ENCODE measurements around the gene FTCDNL1.

FTCDNL1 gene

DNA sequence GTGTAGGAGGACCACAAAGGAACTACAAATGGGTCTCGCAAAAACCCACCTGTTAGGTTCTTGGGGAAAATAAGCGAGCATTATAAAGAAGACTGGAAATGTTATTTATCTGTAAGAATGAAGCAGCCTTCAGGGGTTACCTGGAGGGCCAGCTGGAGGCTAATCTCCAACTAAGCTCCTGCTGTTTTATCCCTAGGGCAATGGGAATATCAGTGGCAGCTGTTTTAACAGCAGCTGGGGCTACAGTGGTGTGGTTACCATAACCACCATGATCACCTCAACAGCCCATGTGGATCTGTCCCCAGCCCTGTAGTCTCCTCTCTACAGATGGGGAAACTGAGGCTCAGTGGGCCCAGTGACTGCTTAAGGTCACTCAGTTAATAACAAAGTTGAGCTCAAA is 108.1 kb downstream of the FTCDNL1 start:
- no peak for DNase-seq (ENCODE audit: low spot score)

DNA sequence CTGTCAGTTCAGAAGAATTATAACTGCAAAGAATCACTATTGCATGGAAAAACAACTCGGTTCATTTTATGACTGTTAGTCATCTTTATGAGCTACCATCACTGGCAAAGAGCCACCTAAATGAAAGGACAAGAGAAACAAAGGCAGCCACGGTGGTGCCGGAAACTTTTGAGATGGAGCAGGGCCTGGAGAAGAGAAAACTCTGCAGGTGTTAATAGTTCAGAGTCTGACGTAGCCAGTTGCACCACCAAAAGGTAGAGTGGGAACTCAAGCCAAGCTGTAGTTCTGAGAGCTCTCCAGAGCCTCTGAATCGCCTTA is 110.9 kb downstream of the FTCDNL1 start:
- no peak for DNase-seq (ENCODE audit: low spot score)

DNA sequence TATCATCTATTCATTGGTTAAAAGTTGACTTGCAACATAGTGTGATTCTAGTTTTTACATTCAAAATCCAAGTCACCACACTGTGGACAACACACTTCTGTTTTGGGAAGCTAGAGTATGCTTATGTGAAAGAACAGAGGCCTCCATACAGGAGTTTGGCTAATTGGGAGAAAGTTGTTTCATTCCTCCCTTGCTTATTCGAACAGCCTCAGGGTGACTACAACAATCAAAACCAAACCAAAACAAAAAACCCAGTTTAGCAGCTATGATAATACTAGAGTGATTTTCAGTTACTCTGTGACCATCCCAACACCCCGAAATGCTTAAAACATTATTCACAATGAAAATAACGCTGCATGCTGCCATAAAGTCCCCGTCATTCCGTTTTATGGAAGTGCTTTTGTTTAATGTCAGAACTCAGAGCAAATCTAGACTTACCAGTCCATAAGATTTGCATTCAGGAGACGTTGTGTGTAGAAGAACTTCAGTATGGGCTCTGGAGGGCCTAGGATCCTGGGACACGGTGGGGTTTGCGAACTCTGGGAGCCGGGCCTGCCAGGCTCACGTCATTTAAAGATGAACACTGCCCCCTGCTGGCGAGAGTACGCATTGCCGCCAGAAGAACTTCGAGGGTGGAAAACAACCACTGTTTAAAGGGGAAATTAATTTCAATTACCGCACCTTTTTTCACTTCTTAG is 111.4 kb downstream of the FTCDNL1 start:
- DNase-seq (ENCODE audit: low spot score), result peak; percentile 86

DNA sequence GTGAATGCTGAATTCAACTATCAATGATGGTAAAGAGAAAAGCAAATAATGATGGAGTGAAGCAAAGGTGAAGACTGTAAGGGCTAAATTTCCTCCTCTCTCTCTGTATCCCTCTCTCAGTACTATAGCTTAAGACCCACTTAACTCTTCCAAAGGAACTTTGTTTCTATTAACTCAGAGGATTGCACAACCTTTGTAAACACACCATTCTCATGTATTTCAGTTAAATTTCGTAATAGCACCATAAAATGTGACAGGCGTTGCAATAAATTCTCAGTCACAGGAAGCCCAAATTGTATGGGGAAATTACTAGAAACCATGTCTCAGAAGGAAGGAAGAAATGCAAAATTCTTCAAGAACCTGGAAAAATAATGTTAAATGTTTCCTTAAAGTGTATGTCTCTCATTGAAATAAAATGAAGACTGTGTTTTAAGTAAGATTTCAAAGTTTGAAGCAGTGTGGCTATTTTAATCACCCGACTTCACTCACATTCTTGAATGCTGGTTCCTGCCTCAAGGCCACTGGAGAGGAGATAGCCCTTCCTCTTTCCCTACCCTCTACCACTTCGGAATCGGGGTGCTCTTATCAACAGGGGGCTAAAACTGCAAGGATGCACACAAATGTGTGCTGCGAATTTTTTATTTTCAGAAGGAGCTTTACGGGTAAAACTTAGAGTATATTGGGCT is 112.1 kb downstream of the FTCDNL1 start:
- no peak for DNase-seq (ENCODE audit: low spot score)

DNA sequence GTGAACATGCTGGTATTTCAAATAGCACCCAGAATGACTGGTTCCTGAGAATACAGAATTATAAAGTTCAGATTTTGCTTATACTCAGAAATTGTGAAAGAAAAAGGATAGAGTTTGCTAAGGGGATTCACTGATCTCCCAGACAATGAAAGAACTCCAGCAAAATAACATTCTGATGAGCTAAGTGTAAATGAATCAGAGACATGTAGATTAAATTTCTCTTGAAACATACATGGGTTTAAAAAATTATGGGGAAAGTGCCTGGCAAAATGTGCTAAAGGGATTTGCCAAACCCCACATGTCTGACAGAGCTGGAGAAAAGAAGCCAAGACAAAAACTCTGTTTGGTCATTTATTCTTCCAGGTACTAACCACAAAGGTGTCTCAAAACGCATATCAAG is 116.3 kb downstream of the FTCDNL1 start:
- DNase-seq (ENCODE audit: low spot score), result no peak

DNA sequence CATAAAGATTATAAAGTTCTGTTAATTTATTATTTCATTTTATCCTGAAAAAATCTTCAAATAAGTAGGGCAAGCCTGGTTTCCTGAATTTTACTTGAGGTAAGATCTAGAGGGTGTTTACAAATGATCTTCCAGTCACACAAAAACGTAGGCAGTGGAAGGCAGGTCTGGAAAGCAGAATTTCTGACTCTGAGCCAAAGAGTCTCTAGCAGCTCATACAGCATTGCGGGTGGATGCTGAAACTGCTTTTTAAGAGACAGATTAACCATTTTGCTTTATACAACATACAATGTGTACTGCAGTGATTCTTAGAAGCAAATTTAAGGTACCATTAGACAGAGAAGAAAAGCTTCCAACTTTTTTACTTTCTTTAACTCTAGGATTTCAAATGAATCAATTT is 117.0 kb downstream of the FTCDNL1 start:
- no peak for DNase-seq (ENCODE audit: low spot score)

DNA sequence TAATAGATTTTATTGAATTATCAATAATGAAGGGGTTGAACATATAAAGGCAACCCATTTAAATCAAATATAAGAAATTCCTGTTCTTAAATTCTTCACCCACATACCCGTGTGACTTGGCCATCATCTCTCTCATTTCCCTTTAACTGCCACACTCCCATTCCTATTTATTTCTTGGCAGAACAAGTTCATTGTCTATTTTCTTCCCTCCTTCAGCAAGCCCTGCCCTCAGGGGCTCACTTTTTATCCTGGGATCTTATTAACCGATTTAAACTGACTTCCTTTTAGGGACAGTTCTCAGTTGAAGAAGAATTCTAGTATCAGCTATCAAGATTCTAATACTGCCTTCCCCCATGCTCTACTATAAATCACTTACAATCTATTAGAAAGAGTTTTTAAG is 123.2 kb downstream of the FTCDNL1 start:
- DNase-seq (ENCODE audit: low spot score), result no peak

DNA sequence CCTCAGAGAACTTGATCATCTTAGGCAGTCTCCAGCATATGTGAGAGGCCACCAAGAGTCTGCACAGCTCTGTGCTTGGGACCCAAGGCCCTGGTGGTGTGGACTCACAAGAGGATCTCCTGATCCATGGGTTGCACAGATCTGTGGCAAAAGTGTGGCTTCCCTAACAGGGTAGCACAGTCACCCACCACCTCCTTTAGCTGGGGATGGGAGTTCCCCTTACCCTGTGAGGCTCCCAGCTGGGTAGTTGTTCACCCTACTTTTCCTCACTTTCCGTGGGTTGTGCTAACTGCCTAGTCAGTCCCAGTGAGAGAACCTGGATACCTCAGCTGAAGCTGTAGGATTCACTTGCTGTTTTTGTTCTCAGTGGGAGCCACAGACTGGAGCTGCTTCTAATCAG is 123.7 kb downstream of the FTCDNL1 start:
- DNase-seq (ENCODE audit: low spot score), result no peak

DNA sequence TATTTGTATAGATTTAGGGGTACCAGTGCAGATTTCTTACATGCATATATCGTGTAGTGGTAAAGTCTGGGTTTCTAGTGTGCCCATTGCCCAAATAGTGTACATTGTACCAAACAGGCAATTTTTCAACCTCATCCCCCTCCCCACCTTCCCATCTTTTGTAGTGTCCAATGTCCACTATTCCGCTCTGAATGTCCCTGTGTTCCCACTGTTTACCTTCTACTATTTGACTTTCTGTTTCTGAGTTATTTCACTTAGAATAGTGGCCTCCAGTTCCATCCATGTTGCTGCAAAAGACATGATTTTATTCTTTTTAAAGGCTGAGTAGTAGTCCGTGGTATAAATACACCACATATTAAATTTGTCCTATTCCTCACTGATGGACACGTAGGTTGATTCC is 132.9 kb downstream of the FTCDNL1 start:
- no peak for DNase-seq (ENCODE audit: low spot score)

DNA sequence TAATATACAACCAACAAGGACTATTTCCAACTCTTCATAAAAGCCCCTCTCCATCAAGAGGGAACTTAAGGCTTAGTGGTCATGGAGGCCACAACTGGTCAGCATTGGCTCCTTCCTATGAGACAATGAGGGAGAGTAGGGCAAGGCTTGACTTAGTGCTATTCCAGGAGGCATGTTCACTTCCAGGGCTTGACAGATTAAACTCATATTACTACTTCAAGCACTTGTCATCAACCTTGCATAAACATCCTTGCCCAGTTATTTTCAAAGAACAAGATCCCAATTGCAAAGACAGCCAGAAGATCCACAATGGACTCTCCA is 133.4 kb downstream of the FTCDNL1 start:
- no peak for DNase-seq (ENCODE audit: low spot score)

DNA sequence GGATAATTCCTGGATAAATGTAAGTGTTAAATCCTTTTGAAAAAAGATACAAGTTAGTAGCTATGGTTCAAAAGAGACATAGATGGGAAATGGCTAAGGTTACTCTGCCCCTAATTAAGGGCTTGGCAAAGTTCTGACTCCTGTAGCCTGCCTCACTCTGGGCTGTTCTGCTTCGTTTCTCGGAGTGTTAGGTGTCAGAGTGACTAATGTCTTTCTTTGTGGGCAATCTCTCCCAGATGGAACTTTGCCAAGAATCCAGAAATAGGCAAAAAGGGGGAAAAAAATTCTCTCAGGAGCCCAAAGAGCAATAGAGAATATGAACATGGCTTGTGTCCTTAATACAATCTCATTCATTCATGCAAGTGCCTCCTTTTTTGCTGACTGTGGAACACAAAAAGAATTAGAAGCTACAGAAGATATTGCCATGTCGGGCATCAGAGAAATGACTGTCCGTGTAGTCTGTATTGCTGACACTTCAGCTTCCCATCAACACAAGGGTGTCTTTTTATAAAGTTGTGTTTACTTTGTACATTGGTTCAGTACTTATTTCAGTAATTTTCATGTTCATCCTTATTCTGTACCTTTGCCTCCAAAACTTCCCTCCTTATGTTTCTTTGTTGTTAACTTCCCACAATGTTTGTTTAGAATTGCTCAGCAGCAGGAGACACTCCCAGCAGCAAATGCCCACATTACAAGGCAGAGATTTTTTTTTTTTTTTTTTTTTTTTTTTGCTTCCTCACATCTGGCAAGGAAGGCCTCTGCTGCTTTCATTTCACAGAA is 134.0 kb downstream of the FTCDNL1 start:
- DNase-seq (ENCODE audit: low spot score), result no peak

DNA sequence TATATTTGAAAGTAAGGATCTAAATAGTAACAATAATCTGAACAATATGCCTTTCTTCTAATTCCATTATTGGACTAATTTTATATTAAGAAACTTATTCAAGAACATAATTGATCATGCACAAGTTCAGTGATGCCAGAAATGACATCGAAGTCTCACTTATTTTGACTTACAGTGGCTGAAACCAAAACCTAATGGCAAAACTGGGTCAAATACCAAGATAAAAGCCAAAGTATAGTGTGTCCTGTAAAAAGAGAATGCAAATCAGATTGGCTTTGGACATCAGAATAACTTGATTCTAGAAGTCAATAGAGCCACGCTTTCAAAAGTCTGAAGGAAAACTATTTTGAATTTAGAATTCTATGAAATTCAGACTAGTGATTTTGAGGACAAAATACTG is 137.2 kb downstream of the FTCDNL1 start:
- DNase-seq (ENCODE audit: low spot score), result no peak

DNA sequence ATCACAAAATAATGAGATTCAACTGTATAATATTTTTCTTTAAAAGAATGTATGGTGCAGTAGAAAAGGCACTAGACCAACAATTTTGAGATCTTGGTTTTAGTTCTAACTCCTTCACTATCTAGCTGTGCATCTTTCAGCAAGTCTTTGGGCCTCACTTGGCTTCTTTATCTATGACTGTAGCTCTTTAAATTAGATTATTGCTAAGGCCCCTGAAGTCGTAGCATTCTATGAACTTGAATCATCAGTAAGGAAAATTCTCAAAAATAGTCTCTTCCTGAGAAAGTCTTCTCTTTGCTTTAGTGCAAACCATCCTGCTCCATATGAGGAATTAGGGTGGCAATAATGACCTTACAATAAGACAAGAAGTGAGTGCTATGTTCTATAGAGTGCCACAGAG is 140.4 kb downstream of the FTCDNL1 start:
- DNase-seq (ENCODE audit: low spot score), result no peak

Measured in ecto neural progenitor cell (in vitro differentiated cells).